Astrocyte (in vitro differentiated cells and primary cell): Measurements from ENCODE around the gene PPP2R5C. TPM values are rescaled to one million over a fixed set of nuclear protein-coding genes. Genes with fewer than 3 reads are reported as not detected.
A peak's percentile ranks its signal among the peaks of the same experiment; 100 is the strongest.

Experiments used
- DNase-seq: peaks from one replicate; pipeline ENCODE4 v3.0.0-alpha.2; 2010; ENCODE audit warnings: low read depth
- FAIRE-seq: peaks from 2 replicates; lab custom pipeline; 2011; peaks lifted over from hg19 to GRCh38; lab: Jason Lieb, UNC
- H2AFZ ChIP-seq: 2 replicates; pipeline ENCODE4 v1.6.0; 2012; ENCODE audit warnings: low read depth, low read length, inconsistent platforms
- H3K27ac ChIP-seq: 2 replicates; pipeline ENCODE4 v1.5.1; 2011; ENCODE audit warnings: low read depth, low read length, inconsistent platforms
- H3K27me3 ChIP-seq: 2 replicates; pipeline ENCODE4 v1.6.0; 2011; ENCODE audit warnings: low read length, inconsistent platforms; ENCODE audit not compliant: insufficient read depth
- H3K36me3 ChIP-seq: 2 replicates; pipeline ENCODE4 v1.5.1; 2011; ENCODE audit warnings: low read length, inconsistent platforms; ENCODE audit not compliant: insufficient read depth
- H3K4me1 ChIP-seq: 2 replicates; pipeline ENCODE4 v1.5.1; 2011; ENCODE audit warnings: low read length, inconsistent platforms; ENCODE audit not compliant: insufficient read depth
- H3K4me2 ChIP-seq: 2 replicates; pipeline ENCODE4 v1.6.0; 2012; ENCODE audit warnings: low read length, inconsistent platforms
- H3K4me3 ChIP-seq: 2 replicates; pipeline ENCODE4 v1.5.1; 2011; ENCODE audit warnings: low read depth, mild to moderate bottlenecking, low read length, inconsistent platforms; ENCODE audit not compliant: insufficient read depth
- H3K79me2 ChIP-seq: 2 replicates; pipeline ENCODE4 v1.6.0; 2012; ENCODE audit warnings: mild to moderate bottlenecking, low read length, inconsistent platforms; ENCODE audit not compliant: insufficient read depth
- H3K9ac ChIP-seq: 2 replicates; pipeline ENCODE4 v1.6.0; 2012; ENCODE audit warnings: mild to moderate bottlenecking, low read length, inconsistent platforms
- H3K9me3 ChIP-seq: 2 replicates; pipeline ENCODE4 v1.5.1; 2012; ENCODE audit warnings: low read depth, mild to moderate bottlenecking, low read length, inconsistent platforms; ENCODE audit not compliant: insufficient read depth
- H4K20me1 ChIP-seq: 2 replicates; pipeline ENCODE4 v1.6.0; 2012; ENCODE audit warnings: low read length, inconsistent platforms; ENCODE audit not compliant: insufficient read depth
- H3K27ac Mint-ChIP-seq: one replicate; pipeline ENCODE4 v1.8.0; 2021; ENCODE audit warnings: mild to moderate bottlenecking, mixed read lengths; ENCODE audit not compliant: unreplicated experiment
- H3K27me3 Mint-ChIP-seq: one replicate; pipeline ENCODE4 v1.8.0; 2021; ENCODE audit warnings: low read depth, mixed read lengths; ENCODE audit not compliant: unreplicated experiment
- H3K36me3 Mint-ChIP-seq: one replicate; pipeline ENCODE4 v1.8.0; 2021; ENCODE audit warnings: low read depth, mixed read lengths; ENCODE audit not compliant: unreplicated experiment
- H3K4me1 Mint-ChIP-seq: one replicate; pipeline ENCODE4 v1.8.0; 2021; ENCODE audit warnings: low read depth, mixed read lengths; ENCODE audit not compliant: unreplicated experiment
- H3K4me3 Mint-ChIP-seq: one replicate; pipeline ENCODE4 v1.8.0; 2021; ENCODE audit warnings: mild to moderate bottlenecking, moderate library complexity, mixed read lengths; ENCODE audit not compliant: unreplicated experiment
- H3K9me3 Mint-ChIP-seq: one replicate; pipeline ENCODE4 v1.8.0; 2021; ENCODE audit warnings: mild to moderate bottlenecking, mixed read lengths; ENCODE audit not compliant: unreplicated experiment
- EZH2 ChIP-seq: IDR thresholded peaks from 2 replicates; pipeline ENCODE4 v1.6.1; 2012; ENCODE audit warnings: mild to moderate bottlenecking, low read length, inconsistent platforms; ENCODE audit not compliant: insufficient read depth
- total RNA-seq: library from RNA; stranded (reverse); gene quantifications from 2 replicates; pipeline ENCODE4 v1.2.1, GENCODE V29; 2021
- TF ChIP-seq, protein P1 (sequence below): IDR thresholded peaks from 2 replicates; pipeline ENCODE4 v1.5.1; 2011; ENCODE audit warnings: low read depth, mild to moderate bottlenecking, inconsistent platforms, low read length, moderate library complexity; ENCODE audit not compliant: insufficient read depth

Gene PPP2R5C
- total RNA-seq, 1 donor from 2014 or later: 102 TPM

DNA sequence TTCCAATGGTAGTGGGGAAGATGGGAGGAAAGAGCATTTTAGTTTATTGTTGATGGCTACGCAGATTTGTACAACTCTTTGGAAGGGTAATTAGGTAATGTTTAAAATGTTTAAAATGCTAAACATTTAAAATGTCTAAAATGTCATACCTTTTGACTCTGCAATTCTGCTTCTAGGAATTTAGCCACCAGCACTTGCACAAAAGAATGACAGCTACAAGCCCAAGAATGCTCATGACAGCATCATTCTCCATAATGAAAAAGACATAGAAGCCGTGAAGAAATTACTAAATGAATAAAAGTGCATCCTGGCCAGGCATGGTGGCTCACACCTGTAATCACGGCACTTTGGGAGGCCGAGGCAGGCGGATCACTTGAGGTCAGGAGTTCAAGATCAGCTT lies 182.9 kb downstream of the PPP2R5C start:
- no peaks in the 10 kb centered on the region for H4K20me1 ChIP-seq
- H3K9me3 ChIP-seq: no peaks in the 10 kb centered on the region
- H3K27me3 ChIP-seq: peaks cover 3% of the 10 kb centered on the region
- no peak for FAIRE-seq
- DNase-seq: no peak
- peaks cover 52% of the 10 kb centered on the region for H3K27me3 Mint-ChIP-seq
- H3K79me2 ChIP-seq: peaks cover 11% of the 10 kb centered on the region
- no peak overlapping the region for H3K27ac Mint-ChIP-seq
- H2AFZ ChIP-seq: no peak overlapping the region
- no peak overlapping the region for H3K4me3 Mint-ChIP-seq
- H3K9ac ChIP-seq: no peak overlapping the region
- no peak overlapping the region for H3K27ac ChIP-seq
- no peak overlapping the region for H3K4me2 ChIP-seq
- peaks cover 2% of the 10 kb centered on the region for H3K36me3 Mint-ChIP-seq
- peaks cover 3% of the 10 kb centered on the region for H3K9me3 Mint-ChIP-seq
- H3K4me1 Mint-ChIP-seq: peaks cover 5% of the 10 kb centered on the region
- no peak overlapping the region for H3K4me3 ChIP-seq
- no peaks in the 10 kb centered on the region for H3K36me3 ChIP-seq
- H3K4me1 ChIP-seq: peaks cover 12% of the 10 kb centered on the region
- TF ChIP-seq, protein P1, sequence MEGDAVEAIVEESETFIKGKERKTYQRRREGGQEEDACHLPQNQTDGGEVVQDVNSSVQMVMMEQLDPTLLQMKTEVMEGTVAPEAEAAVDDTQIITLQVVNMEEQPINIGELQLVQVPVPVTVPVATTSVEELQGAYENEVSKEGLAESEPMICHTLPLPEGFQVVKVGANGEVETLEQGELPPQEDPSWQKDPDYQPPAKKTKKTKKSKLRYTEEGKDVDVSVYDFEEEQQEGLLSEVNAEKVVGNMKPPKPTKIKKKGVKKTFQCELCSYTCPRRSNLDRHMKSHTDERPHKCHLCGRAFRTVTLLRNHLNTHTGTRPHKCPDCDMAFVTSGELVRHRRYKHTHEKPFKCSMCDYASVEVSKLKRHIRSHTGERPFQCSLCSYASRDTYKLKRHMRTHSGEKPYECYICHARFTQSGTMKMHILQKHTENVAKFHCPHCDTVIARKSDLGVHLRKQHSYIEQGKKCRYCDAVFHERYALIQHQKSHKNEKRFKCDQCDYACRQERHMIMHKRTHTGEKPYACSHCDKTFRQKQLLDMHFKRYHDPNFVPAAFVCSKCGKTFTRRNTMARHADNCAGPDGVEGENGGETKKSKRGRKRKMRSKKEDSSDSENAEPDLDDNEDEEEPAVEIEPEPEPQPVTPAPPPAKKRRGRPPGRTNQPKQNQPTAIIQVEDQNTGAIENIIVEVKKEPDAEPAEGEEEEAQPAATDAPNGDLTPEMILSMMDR: no peak
- no peak for TF ChIP-seq EZH2

DNA sequence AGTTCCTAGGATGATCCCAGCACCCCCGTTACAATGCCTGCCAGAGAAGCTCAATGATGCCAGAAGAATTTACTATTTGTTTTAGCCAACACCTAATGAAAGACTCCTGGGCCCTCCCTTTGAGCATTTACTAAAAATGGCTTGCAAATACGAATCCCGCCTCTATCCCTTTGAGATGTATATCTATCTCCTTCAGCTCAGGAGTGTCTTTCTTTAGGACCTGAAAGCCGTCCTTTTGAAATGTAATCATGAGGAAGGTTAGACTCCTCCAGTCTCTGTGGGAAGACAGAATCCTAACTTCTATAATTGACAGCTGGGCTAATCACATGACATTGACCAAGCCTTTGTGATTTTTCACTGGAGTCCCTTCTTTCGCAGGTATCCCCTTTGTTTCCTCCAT lies 183.7 kb downstream of the PPP2R5C start:
- H3K4me1 ChIP-seq: peaks cover 12% of the 10 kb centered on the region
- Mint-ChIP-seq H3K36me3 (peaks cover 2% of the 10 kb centered on the region), H3K27me3 (peaks cover 50% of the 10 kb centered on the region), H3K9me3 (peaks cover 1% of the 10 kb centered on the region), H3K4me3 (no peak overlapping the region), H3K27ac (no peak overlapping the region), H3K4me1 (peaks cover 5% of the 10 kb centered on the region)
- H3K27ac ChIP-seq: no peak overlapping the region
- no peaks in the 10 kb centered on the region for H3K9me3 ChIP-seq
- no peak overlapping the region for H2AFZ ChIP-seq
- no peaks in the 10 kb centered on the region for H4K20me1 ChIP-seq
- H3K9ac ChIP-seq: no peak overlapping the region
- H3K27me3 ChIP-seq: peaks cover 3% of the 10 kb centered on the region
- no peak for TF ChIP-seq EZH2
- FAIRE-seq (no peak), DNase-seq (no peak)
- no peak overlapping the region for H3K4me3 ChIP-seq
- H3K79me2 ChIP-seq: peaks cover 12% of the 10 kb centered on the region
- no peaks in the 10 kb centered on the region for H3K36me3 ChIP-seq
- H3K4me2 ChIP-seq: no peak overlapping the region

DNA sequence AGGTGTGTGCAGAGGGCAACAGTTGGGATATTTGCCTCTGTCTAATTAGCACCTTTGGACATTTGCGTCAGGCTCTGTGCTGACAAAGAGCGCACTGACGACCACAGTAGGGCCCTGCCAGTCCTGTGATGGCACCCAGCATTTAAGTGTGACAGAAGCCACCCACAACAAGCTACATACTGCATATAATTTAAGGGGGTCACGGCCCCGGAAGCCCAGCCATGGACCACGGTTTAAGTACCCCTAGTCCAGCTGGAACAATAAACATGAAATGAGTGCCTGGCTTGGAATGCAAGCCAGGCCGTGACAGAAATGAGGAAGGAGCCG lies 186.0 kb downstream of the PPP2R5C start:
- peak overlapping the region; percentile 90 for H3K4me3 Mint-ChIP-seq
- peaks cover 34% of the 10 kb centered on the region for H3K27me3 Mint-ChIP-seq
- Histone ChIP-seq H3K27ac (peak overlapping the region; percentile 98), H4K20me1 (no peaks in the 10 kb centered on the region), H3K27me3 (peaks cover 3% of the 10 kb centered on the region), H3K79me2 (peaks cover 12% of the 10 kb centered on the region), H2AFZ (peak overlapping the region; percentile 54), H3K4me1 (peaks cover 12% of the 10 kb centered on the region), H3K4me3 (peak overlapping the region; percentile 77), H3K36me3 (no peaks in the 10 kb centered on the region), H3K9ac (peak overlapping the region; percentile 94), H3K9me3 (no peaks in the 10 kb centered on the region), H3K4me2 (peak overlapping the region; percentile 95)
- peak overlapping the region; percentile 98 for H3K27ac Mint-ChIP-seq
- H3K36me3 Mint-ChIP-seq: peaks cover 2% of the 10 kb centered on the region
- H3K9me3 Mint-ChIP-seq: no peaks in the 10 kb centered on the region
- FAIRE-seq (no peak), DNase-seq (no peak)
- H3K4me1 Mint-ChIP-seq: peaks cover 5% of the 10 kb centered on the region
- TF ChIP-seq, protein P1: no peak
- TF ChIP-seq EZH2: no peak
